Dedifferentiated amniotic fluid mesenchymal stem cell (primary cell): Measurements from ENCODE around the gene FHIT.
A peak's percentile ranks its signal among the peaks of the same experiment; 100 is the strongest.
"Not testable (repeated sequence)": the region's sequence is repeated elsewhere in the genome, so short reads cannot be mapped to it uniquely, and the experiment has no call there.

Experiments used
- DNase-seq: peaks from one replicate; pipeline ENCODE4 v3.0.0-alpha.2; 2016; ENCODE audit errors: extremely low spot score

FHIT gene

GRCh38 chr3:59836531-59836930, 1414.7 kb downstream of the FHIT start:
- no peak for DNase-seq

DNA sequence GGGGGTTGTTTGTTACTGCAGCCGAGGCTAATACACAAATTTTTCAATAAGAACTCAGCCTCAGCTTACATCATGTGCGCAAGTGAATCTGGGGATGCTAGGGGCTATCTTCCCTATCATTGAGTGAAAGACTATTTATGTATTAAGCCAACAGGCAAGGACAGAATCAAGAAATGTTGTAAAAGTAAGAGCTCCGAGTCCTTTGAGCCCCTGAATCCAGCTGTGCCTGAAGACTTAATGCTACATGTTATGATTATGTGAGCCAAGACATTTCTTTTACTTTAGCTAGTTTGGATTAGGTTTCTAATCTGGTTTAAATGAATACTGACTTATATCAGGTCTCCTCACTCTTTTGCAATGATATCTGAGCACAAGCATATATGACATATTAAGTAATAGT, 1418.5 kb downstream of the FHIT start:
- DNase-seq = no peak

- no peak for DNase-seq
Observed at GRCh38 chr3:59832241-59832640, 1419.0 kb downstream of the FHIT start.

DNA sequence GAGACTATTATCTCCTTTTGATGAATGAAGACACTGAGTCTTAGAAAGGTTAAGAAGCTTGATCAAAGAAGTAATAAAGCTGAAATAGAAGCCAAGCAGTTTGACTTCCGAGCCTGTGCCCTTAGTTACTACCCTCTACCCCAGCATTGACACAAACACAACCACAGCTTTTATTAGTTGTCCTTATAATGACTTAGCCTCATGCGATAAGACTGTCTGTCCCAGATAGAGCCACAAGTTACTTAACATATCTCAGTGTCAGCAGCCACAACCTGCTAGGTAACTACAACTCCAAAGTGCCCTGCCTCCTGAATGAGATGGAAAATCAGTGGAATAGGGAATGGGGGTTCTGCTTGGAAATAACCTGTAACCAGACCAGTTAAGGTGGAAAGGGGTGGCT, 1419.9 kb downstream of the FHIT start:
- DNase-seq = no peak

DNA sequence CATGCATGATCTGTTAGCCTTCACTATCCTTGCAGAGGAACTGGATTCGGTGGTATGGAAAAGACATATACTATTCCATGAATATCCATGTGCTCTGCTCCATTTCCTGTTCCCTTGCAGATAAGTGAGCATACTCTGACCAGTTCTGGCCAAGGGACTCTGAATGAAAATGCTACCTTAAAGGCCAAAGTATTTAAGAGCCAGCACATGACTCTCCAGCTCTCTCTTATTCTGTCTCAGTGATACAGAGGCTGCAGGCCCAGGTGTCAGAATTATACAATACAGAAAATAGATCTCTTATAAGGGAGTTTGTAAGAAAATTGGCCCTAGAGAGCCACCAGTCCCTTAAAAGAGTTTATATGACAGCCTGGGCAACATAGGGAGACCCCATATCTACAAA, 1421.7 kb downstream of the FHIT start:
- no peak for DNase-seq

DNA sequence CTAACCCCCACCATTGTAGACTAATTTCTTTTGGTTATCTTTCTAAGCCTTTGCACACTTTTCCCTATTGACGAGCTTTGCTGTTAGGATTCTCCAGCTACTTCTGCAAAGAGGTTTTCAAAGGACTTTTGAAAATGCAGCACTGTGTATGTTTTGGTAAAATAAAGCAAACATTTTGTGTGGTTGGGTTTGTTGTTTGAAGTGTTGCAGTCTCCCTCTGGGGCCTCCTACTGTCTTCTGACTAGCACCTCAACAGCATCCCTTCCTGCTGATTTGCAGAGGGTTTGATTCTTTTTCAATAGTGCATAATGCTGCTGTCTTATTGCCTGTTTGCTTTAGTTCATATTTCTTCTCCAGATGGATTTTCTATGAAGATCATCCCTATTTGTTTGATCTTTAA, 1426.4 kb downstream of the FHIT start:
- no peak for DNase-seq

DNA sequence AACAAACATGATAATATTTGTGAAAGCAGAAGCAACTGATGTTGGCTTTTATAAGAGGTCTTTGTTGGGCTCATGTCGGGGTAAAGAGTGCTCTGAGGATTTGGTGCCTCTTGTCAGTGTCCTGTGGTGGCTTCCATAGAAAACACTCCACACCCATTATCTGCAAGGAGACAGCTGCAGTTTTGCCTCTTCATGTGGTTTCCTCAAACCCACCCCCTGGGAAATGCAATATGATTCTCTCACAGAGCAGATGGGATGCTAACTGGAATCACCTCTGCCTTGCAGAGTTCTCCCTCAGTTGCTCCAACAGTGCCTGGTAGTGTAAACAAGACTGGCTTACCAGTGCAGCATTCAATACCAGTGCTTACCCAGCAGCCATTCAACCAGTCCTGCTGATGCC, 1430.0 kb downstream of the FHIT start:
- no peak for DNase-seq

DNA sequence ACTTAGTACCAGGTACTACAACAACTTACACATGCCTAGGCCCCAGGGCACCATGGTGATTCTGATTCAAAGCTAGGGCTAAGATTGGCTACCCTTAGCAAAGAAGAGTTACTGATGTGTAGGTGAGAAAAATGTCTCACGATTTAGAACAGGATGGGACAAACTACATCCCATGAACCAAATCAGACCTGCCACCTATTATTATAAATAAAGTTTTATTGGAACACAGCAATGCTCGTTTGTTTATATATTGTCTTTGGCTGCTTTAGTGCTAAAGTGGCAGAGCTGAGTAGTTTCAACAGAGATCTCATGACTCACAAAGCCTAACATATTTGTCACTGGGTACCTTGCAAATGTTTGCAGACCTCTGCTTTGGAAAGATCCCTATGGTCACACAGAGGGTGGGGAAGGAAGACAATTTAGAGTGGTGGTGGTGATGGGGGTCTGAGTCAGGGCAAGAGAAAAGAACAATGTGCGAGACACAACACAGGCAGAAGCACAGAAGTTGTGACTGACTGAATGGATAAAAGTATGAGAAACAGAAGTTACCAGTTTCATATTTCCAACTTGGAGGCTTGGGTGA, 1430.8 kb downstream of the FHIT start:
- no peak for DNase-seq

DNA sequence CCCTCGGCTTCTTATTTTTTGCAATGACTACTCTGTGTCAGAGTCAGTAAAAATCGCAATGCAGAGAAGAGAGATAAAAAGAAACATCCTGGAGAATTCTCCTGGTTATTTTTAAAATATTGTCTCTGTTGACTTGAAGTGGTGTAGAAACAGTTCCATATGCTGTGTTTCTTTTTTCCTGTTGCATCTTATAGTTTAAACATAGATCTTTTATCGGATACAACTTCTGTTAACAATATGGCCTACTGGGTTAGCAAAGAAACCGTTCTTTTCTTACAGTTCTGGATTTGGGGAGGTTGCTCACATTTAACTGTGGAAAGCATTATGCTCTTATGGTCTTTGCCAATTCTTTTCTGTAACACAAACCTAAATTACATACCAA, 1432.3 kb downstream of the FHIT start:
- DNase-seq = no peak

GRCh38 chr3:59818033-59818918, 1433.0 kb downstream of the FHIT start:
- DNase-seq = peak; percentile 86

DNA sequence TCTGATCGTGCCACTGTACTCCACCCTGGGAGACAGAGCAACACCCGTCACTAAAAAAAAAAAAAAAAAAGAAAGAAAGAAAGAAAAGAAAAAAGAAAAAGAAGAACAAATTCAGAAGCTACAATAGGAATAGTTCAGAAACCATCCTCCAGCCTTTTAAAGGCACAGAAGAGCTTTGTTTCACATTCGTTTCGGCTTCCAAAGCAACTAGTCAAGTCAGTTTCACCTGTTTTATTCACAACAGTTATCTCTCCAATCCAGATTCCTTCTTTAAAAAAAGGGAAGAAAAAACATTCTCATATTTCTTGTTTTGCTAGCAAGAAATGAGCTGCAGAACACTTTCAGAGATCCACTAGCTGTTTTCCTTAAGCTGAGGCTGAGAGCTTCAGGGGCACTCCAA, 1433.7 kb downstream of the FHIT start:
- DNase-seq = no peak

- no peak for DNase-seq
Observed at GRCh38 chr3:59816312-59816711, 1434.9 kb downstream of the FHIT start.

- no peak for DNase-seq
Observed at GRCh38 chr3:59813148-59813538, 1438.1 kb downstream of the FHIT start.

- DNase-seq = no peak
Observed at GRCh38 chr3:59812237-59813147, 1438.8 kb downstream of the FHIT start.

- no peak for DNase-seq
Observed at GRCh38 chr3:59811160-59811559, 1440.1 kb downstream of the FHIT start.

- no peak for DNase-seq
Observed at GRCh38 chr3:59810606-59811005, 1440.6 kb downstream of the FHIT start.

DNA sequence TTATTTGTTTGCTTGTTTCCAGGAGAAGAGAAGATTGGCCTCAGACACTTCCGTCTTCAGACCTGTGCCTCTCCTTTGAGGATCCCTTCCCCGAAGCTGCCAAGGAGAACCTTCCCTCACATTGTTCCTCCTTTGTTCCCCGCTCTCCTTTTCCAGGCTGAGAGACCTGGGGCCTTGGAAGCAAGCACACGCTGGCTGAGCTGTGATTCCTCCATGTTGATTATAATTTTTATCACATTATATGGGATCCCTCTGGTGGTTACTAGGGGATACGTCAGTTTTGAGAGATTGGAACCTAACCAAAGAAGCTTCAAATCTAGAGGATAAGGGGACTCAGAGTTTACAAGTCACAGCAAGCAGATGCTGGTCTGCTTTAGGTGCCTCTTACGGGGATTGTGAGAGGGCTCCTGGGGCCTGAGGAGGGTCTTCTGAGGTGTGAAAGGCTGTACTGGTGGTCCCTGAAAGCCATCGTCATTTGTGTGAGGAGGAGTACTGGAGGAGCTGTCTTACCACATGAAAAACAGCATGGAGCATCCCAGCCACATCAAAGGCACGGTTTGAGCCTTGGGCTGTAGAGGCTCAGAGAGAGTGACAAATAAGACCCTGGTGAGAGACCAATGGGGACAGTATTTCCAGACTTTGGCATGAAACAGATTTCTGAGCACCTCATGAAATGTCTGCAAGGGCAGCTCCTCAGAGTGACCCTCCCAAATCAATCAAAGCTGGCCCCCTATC, 1441.4 kb downstream of the FHIT start:
- DNase-seq = no peak

- no peak for DNase-seq
Observed at GRCh38 chr3:59809016-59809415, 1442.2 kb downstream of the FHIT start.

DNA sequence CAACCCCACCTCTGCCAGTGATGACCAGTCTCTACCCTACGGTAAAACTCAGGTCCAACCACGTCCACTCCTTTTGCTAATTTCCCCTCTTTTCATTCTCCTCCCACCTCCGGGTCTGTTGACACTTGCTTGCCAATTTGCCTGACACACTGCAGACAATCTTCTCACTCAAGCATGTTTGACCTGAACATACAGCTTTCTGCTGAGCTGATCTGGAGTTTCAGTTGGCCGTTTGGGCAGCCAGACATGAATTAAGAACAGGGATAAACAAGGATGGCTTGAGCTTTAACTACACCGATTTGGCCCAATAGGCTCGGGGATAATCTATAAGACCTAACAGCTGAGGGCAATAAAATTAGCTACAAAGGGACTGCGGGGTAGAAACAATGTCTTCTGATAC, 1442.8 kb downstream of the FHIT start:
- DNase-seq = no peak

- DNase-seq = no peak
Observed at GRCh38 chr3:59803268-59803667, 1448.0 kb downstream of the FHIT start.

- DNase-seq = not testable (repeated sequence)
Observed at GRCh38 chr3:59802453-59802852, 1448.8 kb downstream of the FHIT start.

- no peak for DNase-seq
Observed at GRCh38 chr3:59802045-59802444, 1449.2 kb downstream of the FHIT start.
